GM21786 (cell line): ENCODE data around the gene SPIB.
"Not testable (repeated sequence)": the region's sequence is repeated elsewhere in the genome, so short reads cannot be mapped to it uniquely, and the experiment has no call there.

ENCODE experiments used
- ATAC-seq: cut with Tn5 transposase; IDR thresholded peaks from one replicate; pipeline ENCODE4 v1.9.1; 2021; ENCODE audit not compliant: unreplicated experiment

Gene SPIB

DNA sequence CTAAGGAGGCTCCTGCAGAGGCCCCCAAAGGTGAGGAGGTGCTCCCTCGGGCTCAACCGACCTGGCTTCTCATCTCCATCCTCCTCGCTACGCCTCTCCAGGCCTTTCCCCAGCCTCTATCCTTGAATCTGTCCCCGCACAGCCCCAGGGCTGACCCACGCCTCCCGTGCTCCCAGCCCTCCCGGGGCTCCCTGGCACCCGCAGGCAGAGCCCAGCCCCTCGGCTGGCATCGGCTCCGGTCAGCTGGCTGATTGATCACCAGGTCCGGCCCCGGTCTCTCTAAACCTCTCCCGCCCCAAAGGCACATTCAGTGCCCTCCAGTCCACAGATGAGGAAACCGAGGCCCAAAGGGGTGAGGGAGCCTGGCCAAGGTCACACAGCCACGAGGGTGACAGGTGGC, 16.5 kb downstream of the SPIB start:
- ATAC-seq, result no peak

DNA sequence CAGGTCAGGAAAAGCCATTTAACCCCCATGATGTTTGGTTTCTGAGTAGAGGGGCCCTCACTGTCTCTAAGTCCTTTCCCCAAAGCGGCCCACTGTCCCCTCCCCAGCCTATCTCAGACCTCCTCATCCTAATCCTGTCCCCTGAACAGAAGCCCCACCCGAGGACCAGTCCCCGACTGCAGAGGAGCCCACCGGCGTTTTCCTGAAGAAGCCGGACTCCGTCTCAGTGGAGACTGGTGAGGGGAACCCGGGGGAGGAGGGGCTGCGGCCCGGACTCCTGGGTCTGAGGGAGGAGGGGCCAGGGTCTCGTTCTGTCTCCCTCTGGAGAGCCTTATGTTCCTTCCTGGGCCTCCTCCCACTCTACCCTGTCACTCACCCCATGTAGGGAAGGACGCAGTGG, 16.9 kb downstream of the SPIB start:
- no peak for ATAC-seq

DNA sequence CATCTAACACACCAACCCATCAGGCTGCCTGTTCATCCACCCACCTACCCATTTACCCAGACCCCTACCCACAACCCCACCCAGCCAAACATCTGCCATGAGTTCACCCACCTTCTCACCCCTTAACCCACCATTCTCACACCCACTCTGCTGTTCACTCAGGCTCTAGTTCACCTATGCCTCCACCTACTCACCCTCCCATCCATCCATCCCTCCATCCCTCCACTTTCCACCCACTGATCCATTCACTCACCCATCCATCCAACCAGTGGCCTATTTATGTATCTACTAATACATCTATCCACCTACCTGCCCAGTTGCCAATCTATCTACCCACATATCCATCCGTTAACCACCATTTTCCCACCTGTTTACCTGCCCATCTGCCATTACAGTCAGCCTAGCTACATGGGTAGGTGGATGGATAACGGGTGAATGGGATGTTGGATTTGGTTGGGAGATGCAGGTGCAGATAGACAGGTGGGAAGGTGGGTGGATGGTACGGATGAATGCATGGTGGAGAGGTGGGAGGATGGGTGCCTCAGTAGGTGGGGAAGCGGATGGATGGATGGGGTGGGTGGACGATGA, 19.2 kb downstream of the SPIB start:
- ATAC-seq, result no peak

DNA sequence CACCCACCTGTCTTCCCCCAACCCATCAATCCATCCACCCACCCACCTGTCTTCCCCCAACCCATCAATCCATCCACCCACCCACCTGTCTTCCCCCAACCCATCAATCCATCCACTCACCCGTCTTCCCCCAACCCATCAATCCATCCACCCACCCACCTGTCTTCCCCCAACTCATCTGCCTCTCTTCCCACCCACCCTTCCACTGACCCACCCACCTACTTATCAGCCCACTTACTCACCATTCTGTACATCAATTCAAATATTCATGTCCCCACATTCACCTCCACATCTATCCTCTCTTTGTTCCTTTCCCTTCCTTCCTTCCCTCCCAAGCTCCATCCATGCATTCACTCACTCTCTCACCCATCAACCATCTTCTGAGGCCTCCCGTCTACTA, 20.4 kb downstream of the SPIB start:
- not testable (repeated sequence) for ATAC-seq

DNA sequence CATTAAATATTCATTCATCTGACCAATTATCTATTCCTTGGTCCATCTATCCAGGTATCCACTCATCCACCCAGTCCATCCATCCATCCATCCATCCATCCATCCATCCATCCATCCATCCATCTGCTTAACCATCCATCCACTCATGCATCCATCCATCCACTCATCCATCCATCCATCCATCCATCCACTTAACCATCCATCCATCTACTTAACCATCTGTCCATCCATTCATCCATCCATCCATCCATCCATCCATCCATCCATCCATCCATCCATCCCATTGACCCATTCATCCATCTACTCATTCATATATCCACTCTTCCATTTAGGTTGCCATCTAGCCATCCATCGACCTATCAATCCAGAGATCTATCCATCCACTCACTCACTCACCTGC, 25.3 kb downstream of the SPIB start:
- no peak for ATAC-seq

DNA sequence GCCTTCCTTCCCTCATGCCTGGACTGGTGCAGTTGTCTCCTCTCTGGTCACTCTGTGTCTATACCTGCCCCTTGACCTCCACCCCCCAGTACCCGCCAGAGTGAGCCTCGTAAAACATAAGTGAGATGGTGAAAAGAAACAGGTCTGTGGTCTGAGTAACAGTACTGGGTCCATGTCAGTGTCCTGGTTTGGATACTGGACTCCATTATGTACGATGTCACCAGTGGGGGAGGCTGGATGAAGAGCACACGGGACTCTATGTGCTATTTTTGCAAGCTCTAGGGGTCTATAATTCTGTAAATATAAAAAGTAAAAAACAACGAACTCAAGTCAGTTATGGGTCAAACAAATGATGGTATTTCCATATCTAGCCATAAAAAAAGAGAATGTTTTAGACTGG, 28.3 kb downstream of the SPIB start:
- no peak for ATAC-seq

DNA sequence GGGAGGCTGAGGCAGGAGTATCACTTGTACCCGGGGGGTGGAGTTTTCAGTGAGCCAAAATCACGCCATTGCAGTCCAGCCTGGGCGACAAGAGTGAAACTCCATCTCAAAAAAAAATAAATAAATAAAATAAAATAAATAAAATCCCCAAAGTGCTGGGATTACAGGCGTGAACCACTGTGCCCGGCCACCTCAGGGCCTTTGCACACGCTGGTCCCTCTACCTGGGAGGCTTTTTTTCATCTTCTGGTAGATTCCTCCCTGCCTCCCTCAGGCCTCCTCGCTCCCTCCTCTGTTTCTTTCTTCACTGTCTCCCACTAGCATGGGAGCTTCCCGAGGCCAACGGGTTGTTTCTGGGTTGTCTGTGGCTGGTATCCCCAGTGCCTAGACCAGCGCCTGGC, 29.0 kb downstream of the SPIB start:
- no peak for ATAC-seq

DNA sequence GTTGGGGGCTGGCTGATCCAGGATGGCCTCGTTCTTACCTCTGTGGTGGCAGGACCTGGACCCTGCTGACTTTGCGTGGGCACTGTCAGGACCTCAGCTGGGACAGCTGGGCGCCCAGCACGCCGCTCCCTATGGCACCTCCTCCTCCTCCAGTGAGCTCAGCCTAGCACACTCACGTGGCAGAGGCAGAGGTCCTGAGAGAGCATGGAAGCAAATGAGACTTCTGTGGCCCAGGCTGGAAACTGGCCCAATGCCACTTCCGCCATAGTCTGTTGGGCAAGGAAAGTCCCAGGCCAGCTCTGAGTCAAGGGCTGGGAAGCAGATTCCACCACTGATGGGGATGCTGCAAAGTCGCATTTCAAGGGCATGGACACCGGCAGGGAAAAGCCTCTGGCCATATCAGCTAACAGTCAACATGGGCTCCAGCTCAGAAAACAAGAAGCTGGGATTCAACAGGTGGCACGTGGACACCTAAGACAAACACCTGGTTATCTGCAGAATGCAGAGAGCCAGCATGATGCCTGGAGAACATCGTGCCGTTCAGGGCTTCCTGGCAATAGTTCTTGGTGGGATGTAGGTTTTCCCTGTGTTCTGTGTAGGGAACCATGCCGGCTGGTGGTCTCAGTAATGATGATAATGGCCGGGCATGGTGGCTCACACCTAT, 30.6 kb downstream of the SPIB start:
- no peak for ATAC-seq

DNA sequence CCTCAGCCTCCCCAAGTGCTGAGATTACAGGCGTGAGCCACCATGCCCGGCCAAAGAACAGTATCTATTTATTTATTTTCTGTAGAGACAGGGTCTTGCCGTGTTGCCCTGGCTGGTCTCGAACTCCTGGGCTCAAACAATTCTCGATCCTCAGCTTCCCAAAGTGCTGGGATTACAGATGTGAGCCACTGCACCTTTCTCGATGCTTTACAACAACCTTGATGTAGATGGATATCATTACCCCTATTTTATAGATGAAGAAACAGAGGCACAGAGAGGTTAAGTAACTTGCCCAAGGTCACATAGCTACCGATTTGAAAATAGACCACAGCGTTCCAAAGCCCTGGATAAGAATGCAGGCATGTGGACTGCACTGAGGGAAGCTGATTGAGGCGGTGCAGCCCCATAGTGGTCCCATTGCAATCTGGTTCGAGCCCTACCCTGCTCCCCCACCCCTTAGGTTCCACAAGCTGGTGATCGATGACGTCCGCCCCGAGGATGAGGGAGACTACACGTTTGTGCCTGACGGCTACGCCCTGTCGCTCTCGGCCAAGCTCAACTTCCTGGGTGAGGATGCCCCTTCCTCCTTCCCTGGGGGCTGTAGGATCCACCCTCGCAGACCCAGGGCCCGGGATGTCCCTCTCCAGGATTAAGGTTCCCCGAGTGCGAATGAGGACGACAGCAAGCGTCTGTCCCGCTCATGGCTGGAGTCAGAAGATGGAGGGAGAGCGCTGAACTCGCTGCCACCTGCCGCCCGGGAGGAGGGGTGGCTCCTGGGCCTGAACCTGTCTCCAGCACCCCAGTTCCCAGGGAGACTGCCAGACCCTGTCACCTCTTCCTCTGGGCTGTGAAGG, 31.9 kb downstream of the SPIB start:
- no peak for ATAC-seq

DNA sequence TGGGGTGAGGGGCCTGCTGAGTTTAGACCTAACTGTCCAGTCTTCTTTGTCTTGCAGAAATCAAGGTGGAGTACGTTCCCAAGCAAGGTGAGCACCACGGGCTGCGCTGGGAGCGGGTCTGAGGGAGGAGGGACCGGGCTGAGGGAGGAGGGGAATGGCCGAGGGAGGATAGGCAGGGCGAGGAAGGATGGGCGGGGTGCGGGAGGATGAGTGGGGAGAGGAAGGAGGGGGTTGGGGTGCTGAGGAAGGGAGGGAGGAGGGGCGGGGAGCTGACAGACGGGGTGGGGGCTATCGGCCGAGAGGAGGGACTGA, 32.4 kb downstream of the SPIB start:
- no peak for ATAC-seq

DNA sequence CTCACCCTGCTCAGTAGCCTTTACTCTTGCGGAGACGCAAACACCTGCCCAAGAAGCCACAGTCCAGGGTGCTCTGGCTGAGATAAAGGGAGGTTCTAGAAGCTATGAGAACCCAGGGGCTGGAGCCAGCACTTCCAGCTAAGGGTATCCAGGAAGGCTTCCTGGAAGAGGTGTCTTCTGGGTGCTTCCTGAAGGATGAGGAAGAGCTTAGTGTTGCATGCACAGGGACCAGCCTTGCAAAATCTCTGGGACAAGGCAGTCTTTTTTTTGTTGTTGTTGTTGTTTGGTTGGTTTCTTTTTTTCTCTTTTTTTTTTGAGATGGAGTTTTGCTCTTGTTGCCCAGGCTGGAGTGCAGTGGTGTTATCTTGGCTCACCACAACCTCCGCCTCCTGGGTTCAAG, 34.5 kb downstream of the SPIB start:
- no peak for ATAC-seq

DNA sequence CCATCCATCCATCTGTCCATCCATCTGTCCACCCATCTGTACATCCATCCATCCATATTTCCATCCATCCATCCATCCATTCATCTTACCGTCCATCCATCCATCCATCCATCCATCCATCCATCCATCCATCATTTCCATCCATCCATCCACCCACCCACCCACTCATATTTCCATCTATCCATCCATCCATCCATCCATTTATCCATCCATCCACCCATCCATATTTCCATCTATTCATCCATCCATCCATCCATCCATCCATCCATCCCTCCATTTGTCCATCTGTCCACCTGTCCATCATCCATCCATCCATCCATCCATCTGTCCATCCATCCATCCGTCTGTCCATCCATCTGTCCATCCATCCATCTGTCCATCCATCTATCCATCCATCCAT, 37.3 kb downstream of the SPIB start:
- ATAC-seq, result no peak

DNA sequence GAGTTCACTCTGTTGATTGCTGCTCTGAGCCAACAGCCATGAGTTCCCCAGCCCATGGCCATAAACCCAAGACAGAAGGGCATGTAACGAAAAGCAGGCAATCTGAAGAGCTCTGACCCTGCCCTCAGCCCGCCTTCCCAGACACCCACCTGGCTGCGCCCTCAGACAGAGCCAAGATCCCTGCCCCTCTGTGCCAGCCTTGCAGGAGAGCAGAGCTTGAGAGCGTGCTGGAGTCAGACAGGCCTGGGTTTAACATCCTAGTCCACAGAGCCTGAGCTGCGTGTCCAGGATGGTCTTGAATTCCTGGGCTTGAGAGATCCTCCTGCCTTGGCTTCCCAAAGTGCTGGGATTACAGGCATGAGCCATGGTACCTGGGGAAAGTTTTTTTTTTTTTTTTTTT, 38.6 kb downstream of the SPIB start:
- ATAC-seq, result no peak

DNA sequence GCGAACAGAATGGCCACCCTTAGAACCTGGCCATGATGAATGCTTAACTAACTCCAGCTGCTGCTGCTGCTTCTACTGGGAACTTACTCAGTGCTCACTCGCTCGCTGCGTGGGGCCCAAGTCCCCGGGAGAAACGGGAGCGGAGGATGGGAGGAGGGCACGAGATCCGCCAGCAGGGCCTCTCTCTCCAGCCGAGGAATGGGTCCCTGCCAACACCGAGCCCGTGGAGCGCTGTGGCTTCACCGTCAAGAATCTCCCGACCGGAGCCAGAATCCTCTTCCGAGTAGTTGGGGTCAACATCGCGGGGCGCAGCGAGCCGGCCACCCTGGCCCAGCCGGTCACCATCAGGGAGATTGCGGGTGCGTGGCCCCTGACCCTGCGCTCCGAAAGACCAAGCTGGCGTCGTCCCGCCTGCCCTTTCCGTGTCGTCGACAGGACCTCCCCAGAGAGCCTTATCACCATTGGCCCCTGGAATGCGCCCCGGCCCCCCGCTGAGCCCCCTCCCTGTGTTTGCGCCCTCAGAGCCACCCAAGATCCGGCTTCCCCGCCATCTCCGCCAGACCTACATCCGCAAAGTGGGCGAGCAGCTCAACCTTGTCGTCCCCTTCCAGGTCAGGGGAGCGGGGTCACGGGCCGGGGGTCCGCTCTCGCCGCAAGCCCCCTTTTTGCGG, 39.8 kb downstream of the SPIB start:
- no peak for ATAC-seq

DNA sequence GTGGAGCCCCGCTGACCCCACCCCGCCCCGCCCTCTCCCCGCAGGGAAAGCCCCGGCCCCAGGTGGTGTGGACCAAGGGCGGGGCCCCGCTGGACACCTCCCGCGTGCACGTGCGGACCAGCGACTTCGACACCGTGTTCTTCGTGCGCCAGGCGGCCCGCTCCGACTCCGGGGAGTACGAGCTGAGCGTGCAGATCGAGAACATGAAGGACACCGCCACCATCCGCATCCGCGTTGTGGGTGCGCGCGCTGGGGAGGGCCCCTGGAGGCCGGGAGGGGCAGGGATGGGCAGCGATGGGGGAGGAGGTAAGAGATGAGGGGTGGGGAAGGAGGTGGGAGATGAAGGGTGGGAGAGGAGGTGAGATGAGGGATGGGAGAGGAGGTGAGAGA, 40.3 kb downstream of the SPIB start:
- ATAC-seq, result no peak

DNA sequence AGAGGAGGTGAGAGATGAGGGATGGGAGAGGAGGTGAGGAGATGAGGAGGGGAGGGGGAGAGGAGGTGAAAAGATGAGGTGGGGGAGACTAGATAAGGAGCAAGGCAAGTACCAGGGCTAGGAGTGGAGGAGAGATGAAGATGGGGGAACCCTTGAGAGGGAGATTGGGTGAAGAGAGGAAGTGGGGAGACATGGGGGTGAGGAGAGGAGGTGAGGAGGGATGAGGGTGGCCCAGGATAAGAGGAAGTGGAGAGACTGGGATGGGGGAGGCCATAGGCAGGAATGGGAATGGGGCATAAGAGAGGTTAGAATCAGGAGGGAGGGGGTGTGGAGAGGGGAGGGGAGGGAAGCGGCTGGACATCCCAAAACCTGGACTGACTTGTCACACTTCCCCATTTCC, 40.9 kb downstream of the SPIB start:
- no peak for ATAC-seq

DNA sequence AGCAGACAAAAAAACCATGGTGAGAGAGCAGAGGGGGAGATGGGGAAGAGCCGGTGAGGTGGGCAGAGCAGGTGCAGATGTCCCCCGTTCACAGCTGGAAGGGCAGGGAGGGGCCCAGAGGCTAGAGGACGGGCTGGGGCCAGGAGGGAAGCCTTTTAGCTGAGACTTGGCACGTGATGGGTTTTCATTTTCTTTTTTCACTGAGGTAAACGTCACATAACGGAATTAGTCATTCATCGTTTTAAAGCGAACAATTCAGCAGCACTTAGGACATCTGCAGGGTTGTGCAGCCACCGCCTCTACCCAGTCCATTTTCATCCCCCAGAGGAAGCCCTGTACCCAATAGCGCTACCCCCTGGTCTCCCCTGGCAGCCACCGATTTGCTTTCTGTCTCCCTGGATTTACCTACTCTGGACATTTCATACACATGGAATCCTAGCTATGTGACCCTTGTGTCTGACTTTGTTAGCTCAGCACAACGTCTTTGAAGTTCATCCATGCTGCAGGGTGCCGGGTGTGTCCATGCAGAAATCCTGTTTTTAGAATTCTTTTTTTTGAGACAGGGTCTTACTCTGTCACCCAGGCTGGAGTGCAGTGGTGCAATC, 41.5 kb downstream of the SPIB start:
- ATAC-seq, result peak; percentile 70

DNA sequence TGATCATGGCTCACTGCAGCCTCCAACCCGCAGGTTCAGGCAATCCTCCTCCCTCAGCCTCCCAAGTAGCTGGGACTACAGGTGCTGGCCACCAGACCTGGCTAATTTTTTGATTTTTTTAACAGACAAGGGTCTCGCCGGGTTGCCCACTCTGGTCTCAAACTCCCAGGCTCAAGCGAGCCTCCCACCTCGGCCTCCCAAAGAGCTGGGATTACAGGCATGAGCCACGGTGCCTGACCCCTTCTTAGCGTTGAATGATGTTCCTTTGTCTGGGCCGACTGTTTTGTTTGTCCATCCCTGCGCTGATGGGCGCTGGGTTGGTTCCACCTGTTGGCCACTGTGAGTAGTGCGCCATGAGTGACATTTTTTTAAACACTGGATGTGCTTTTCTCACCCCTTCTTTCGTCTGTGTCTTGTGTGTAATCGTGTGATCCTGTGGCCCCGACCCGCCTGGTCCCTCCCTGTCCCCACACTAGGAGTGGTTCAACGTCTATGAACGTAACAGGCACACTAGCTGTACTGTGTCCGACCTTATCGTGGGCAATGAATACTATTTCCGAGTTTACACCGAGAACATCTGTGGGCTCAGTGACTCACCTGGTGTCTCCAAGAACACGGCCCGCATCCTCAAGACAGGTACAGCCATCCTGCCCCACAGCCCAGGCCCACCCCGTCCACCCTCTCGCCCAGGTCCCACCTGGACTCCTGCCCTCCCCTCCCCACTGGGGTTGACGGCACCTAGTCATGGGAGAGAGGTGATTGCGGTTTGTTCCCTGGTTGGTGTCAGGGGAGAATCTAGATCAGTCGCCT, 42.5 kb downstream of the SPIB start:
- ATAC-seq, result no peak

DNA sequence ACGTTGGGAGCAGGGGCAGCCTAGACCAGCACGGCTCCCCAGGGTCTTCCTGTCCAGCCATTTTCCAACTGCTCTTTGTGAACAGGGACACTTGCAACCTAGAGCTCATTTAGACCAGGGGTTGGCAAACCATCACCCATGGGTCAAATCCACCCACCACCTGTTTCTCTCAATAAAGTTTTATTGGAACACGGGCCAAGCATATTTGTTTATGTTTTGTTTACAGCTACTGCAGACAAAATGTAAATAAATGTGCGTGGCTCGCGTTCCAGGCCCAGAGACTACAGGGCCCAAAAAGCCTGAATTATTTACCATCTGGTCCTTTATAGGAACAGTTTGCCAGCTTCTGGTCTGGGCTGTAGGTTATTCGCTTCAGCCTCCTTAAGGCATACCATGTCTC, 44.2 kb downstream of the SPIB start:
- no peak for ATAC-seq

DNA sequence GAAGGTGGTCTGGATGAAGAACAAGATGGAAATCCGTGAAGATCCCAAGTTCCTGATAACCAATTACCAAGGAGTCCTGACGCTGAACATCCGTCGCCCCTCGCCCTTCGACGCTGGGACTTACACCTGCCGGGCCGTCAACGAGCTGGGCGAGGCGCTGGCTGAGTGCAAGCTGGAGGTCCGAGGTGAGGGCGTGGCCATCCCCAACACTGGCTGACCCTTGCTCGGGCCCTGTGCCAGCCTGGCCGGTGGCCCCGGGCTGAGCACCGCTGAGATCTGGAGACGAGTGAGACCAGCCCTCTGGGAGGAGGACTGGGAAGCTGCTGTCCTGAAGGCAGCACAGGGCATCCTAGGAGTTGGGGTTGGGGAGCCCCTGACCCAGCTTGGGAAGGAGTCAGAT, 45.6 kb downstream of the SPIB start:
- ATAC-seq, result no peak

DNA sequence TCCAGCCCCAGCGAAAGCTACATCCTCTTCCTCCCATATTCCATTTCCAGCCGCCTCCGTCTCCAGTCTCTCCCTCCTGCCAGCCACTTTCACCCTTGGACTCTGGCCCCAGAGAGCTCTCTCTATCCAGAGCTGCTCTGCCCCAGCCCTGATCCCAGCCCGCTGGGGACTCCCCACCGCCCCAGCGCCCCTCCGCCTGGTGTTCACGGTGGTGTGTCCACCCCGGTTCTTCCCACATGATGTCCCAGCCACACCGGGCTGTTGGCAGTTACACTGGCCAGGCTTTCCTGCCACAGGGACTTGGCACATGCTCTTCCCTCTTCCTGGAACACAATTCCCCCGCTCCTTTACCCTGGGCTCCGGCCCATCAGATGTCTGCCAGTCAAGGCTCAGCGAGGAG, 46.3 kb downstream of the SPIB start:
- no peak for ATAC-seq
